IMR-90 (cell line): ENCODE data around the gene BMP4. TPM values are rescaled to one million over a fixed set of nuclear protein-coding genes. Genes with fewer than 3 reads are reported as not detected.

Experiments used
- ATAC-seq: fragments of 200-7000 bp; cut with Tn5 transposase; 2 replicates; pipeline ENCODE4 v1.9.1; 2020; ENCODE audit warnings: low read depth, mild to moderate bottlenecking, moderate library complexity
- BruUV-seq: library from RNA; stranded (reverse); fragments of 400-500 nt; replicated peaks from 2 replicates; lab custom pipeline; 2021; lab: Mats Ljungman, UMichigan
- CTCF ChIA-PET: fragments of 300-600 bp; formaldehyde crosslinking; extraction: SDS; loops from one replicate; lab custom pipeline; 2021; ENCODE audit warnings: antibody characterized with exemption; lab: Yijun Ruan, JAX
- POLR2A ChIA-PET: fragments of 300-600 bp; sonication (Branson Sonifier 250); formaldehyde crosslinking; loops from one replicate; lab custom pipeline; 2022; ENCODE audit warnings: antibody characterized with exemption; ENCODE audit not compliant: unreplicated experiment; lab: Charles Lee
- DNase-seq: peaks from one replicate; pipeline ENCODE4 v3.0.0; 2013
- H2AFZ ChIP-seq: replicated peaks from 2 replicates; pipeline ENCODE3; 2013; ENCODE audit warnings: low read length, mild to moderate bottlenecking; ENCODE audit not compliant: poor library complexity
- H2AK5ac ChIP-seq: 2 replicates; pipeline ENCODE4 v1.6.1; 2013; ENCODE audit warnings: low read depth, low read length, inconsistent platforms
- H2AK9ac ChIP-seq: replicated peaks from 2 replicates; pipeline ENCODE3; 2013; ENCODE audit warnings: mild to moderate bottlenecking, low read depth, low read length, moderate library complexity; ENCODE audit not compliant: poor library complexity
- H2BK120ac ChIP-seq: 2 replicates; pipeline ENCODE4 v1.6.1; 2013; ENCODE audit warnings: low read depth, low read length, inconsistent platforms
- H2BK15ac ChIP-seq: 3 replicates; pipeline ENCODE4 v1.6.1; 2013; ENCODE audit warnings: low read depth, low read length, inconsistent platforms
- H2BK20ac ChIP-seq: 2 replicates; pipeline ENCODE4 v1.6.1; 2013; ENCODE audit warnings: low read depth, mild to moderate bottlenecking, inconsistent platforms, low read length, moderate library complexity
- H2BK5ac ChIP-seq: 2 replicates; pipeline ENCODE4 v1.6.1; 2013; ENCODE audit warnings: mild to moderate bottlenecking, low read depth, low read length, inconsistent platforms; ENCODE audit not compliant: poor library complexity, severe bottlenecking
- H3K14ac ChIP-seq: replicated peaks from 2 replicates; pipeline ENCODE4 v1.6.1; 2013; ENCODE audit warnings: low read depth, low read length, inconsistent platforms
- H3K18ac ChIP-seq: 2 replicates; pipeline ENCODE4 v1.6.1; 2013; ENCODE audit warnings: low read depth, low read length, control low read depth
- H3K23ac ChIP-seq: 2 replicates; pipeline ENCODE4 v1.6.1; 2013; ENCODE audit warnings: low read depth, low read length, inconsistent platforms
- H3K27ac ChIP-seq: 2 replicates; pipeline ENCODE4 v1.5.1; 2013; ENCODE audit warnings: mild to moderate bottlenecking, control low read depth, low read length; ENCODE audit not compliant: insufficient read depth
- H3K27me3 ChIP-seq: 2 replicates; pipeline ENCODE4 v1.6.1; 2013; ENCODE audit warnings: low read length; ENCODE audit not compliant: control insufficient read depth, insufficient read depth
- H3K36me3 ChIP-seq: 2 replicates; pipeline ENCODE4 v1.6.1; 2013; ENCODE audit warnings: low read length, mixed read lengths; ENCODE audit not compliant: control insufficient read depth, insufficient read depth
- H3K4ac ChIP-seq: 2 replicates; pipeline ENCODE4 v1.6.1; 2013; ENCODE audit warnings: low read depth, low read length, inconsistent platforms
- H3K4me1 ChIP-seq: 2 replicates; pipeline ENCODE4 v1.6.1; 2013; ENCODE audit warnings: low read length, mixed read lengths; ENCODE audit not compliant: control insufficient read depth, insufficient read depth
- H3K4me2 ChIP-seq: 2 replicates; pipeline ENCODE4 v1.6.1; 2013; ENCODE audit warnings: low read depth, mild to moderate bottlenecking, control low read depth, low read length, moderate library complexity
- H3K4me3 ChIP-seq: 2 replicates; pipeline ENCODE4 v1.5.1; 2013; ENCODE audit warnings: low read depth, mild to moderate bottlenecking, control low read depth, low read length, moderate library complexity; ENCODE audit not compliant: insufficient read depth
- H3K56ac ChIP-seq: 2 replicates; pipeline ENCODE4 v1.6.1; 2013; ENCODE audit warnings: low read length, inconsistent platforms; ENCODE audit not compliant: insufficient read depth; ENCODE audit errors: extremely low read depth
- H3K79me1 ChIP-seq, 2 experiments: 2 replicates each; pipeline ENCODE4 v1.6.1; 2013; ENCODE audit warnings: low read length in 2 of 2, inconsistent platforms in 1 of 2, low read depth in 1 of 2
- H3K9ac ChIP-seq: 2 replicates; pipeline ENCODE4 v1.6.1; 2013; ENCODE audit warnings: low read depth, low read length, control low read depth
- H3K9me1 ChIP-seq: 2 replicates; pipeline ENCODE4 v1.6.1; 2013; ENCODE audit warnings: low read length, inconsistent platforms; ENCODE audit not compliant: insufficient read depth
- H3K9me3 ChIP-seq: 2 replicates; pipeline ENCODE4 v1.6.1; 2013; ENCODE audit warnings: low read length; ENCODE audit not compliant: control insufficient read depth, insufficient read depth
- H4K20me1 ChIP-seq: 2 replicates; pipeline ENCODE4 v1.6.1; 2013; ENCODE audit warnings: low read length, inconsistent platforms; ENCODE audit not compliant: insufficient read depth
- H4K5ac ChIP-seq: 2 replicates; pipeline ENCODE4 v1.6.1; 2013; ENCODE audit warnings: mild to moderate bottlenecking, low read depth, low read length, control low read depth
- H4K8ac ChIP-seq, 2 experiments: 2 replicates each; pipeline ENCODE4 v1.6.1; 2013; ENCODE audit warnings: low read depth in 2 of 2, low read length in 2 of 2, control low read depth in 1 of 2, inconsistent platforms in 1 of 2
- H4K91ac ChIP-seq: 2 replicates; pipeline ENCODE4 v1.6.1; 2013; ENCODE audit warnings: low read depth, low read length, inconsistent platforms; ENCODE audit not compliant: insufficient read depth
- BHLHE40 ChIP-seq: fragments of 150-350 bp; IDR thresholded peaks from 2 replicates; pipeline ENCODE4 v1.6.1; 2016; ENCODE audit warnings: mild to moderate bottlenecking, low read depth, low read length
- CEBPB ChIP-seq: IDR thresholded peaks from 2 replicates; pipeline ENCODE4 v1.6.1; 2012; ENCODE audit warnings: low read depth, low read length, improper control_type of control experiment
- WGBS, 2 experiments: methylation state at CpG; one replicate each; pipeline versions ENCODE4 v1.1.5 to v1.1.7; 2013; ENCODE audit warnings: missing lambda C conversion rate in 2 of 2; ENCODE audit not compliant: insufficient read length in 1 of 2; ENCODE audit errors: extremely low coverage in 2 of 2; 5-methylcytosine and 5-hydroxymethylcytosine counted together
- dilution Hi-C: fragments of 300-500 bp; cut with HindIII; formaldehyde crosslinking; loops from one replicate; pipeline ENCODE4 v1.14.3; 2018; ENCODE audit warnings: low sequenced_read_pairs; ENCODE audit not compliant: unreplicated experiment
- in situ Hi-C: fragments of 300-500 bp; cut with MboI; formaldehyde crosslinking; loops from 3 replicates; pipeline ENCODE4 v1.14.3; 2019; ENCODE audit warnings: low sequenced_read_pairs, inconsistent platforms, mixed read lengths
- intact Hi-C: fragments of 100-400 bp; cut with micrococcal nuclease; formaldehyde crosslinking; loops from 2 replicates; pipeline ENCODE4 v1.10.0; 2022
- polyA plus RNA-seq, 3 experiments: library from polyadenylated mRNA; depleted of rRNA; stranded (reverse); fragments of >200 nt; gene quantifications; 2 replicates each; pipeline ENCODE4 v1.2.3, GENCODE V29; 2012; ENCODE audit warnings: low replicate concordance in 1 of 3
- total RNA-seq: library from RNA; depleted of rRNA; stranded (reverse); fragments of >200 nt; gene quantifications from 2 replicates; pipeline ENCODE4 v1.2.3, GENCODE V29; 2012
- TF ChIP-seq, protein P1 (sequence below): conservative IDR thresholded peaks from 2 replicates; pipeline ENCODE4 v1.5.1; 2012; ENCODE audit warnings: mild to moderate bottlenecking, low read depth, low read length, improper control_type of control experiment

Gene BMP4
- total and polyA plus RNA-seq, 2 of the 4 experiments (the other 2 are of a cell fraction), result 3.4 to 4.2 TPM

DNA sequence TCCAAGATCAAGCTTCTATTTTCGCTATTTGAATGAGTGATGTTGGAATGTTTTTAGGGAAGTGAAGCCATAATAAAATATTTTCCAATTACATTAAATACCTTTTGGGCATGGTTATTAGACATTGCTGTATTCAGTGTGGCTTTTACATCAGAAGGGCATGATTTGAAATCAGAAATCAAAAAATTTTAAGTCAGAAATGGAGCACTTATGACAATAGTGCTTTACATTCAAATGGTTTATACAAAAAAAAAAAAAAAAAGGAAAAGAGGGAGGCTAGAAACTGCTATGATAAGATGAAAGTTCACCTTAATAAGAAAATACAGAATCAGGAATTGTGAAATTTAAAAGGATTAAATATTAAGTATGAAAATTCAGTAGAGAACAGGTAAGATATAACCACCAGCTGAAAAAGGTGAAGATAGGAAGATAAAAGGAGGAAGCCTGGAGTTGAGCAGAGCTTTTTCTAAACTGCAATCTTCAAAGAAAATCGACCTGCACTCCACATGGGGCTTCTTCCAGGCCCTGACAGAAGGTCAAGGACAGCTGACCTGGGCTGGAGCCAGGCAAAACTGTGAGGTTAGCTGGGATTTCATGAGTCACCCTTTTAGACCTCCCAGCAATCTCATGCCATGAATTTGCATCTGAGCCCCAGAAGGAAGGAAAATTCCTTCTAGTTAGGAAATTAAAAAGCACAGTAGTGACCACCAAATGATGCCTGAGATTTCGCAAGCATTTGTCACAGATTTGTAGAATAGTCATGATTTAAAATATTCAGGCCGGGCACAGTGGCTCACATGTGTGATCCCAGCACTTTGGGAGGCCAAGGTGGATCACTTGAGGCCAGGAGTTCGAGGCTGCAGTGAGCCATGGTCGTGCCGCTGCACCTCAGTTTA is 23.4 kb upstream of the BMP4 start:
- WGBS, 2 experiments, result 0% methylated on average over 1 of the region's 7 CpGs; no CpG with 5 or more reads in 1 of the 2 experiments
- Histone ChIP-seq H3K4me3 (no peak overlapping the region), H2BK5ac (no peak overlapping the region), H2AFZ (no peak overlapping the region), H4K8ac (no peak overlapping the region), H3K23ac (no peak overlapping the region), H3K36me3 (no peaks in the 10 kb centered on the region), H3K56ac (no peak overlapping the region), H2AK9ac (no peak overlapping the region), H3K9ac (no peak overlapping the region), H2AK5ac (no peak overlapping the region), H3K27ac (no peak overlapping the region), H2BK15ac (no peak overlapping the region), H3K18ac (no peak overlapping the region), H2BK20ac (no peak overlapping the region), H3K4ac (no peak overlapping the region), H3K9me3 (no peaks in the 10 kb centered on the region), H3K79me1 (no peaks in the 10 kb centered on the region), H3K4me2 (no peak overlapping the region), H3K4me1 (peaks cover 5% of the 10 kb centered on the region; the same call in 1 of the 2 replicates), H4K5ac (no peak overlapping the region), H3K14ac (no peak overlapping the region), H4K91ac (no peak overlapping the region), H3K9me1 (peaks cover 10% of the 10 kb centered on the region; the same call in 1 of the 2 replicates), H4K20me1 (no peaks in the 10 kb centered on the region), H2BK120ac (no peak overlapping the region), H3K27me3 (peaks cover 6% of the 10 kb centered on the region)
- ATAC-seq (peak; percentile 69), DNase-seq (peak; percentile 60)
- TF ChIP-seq, protein P1, sequence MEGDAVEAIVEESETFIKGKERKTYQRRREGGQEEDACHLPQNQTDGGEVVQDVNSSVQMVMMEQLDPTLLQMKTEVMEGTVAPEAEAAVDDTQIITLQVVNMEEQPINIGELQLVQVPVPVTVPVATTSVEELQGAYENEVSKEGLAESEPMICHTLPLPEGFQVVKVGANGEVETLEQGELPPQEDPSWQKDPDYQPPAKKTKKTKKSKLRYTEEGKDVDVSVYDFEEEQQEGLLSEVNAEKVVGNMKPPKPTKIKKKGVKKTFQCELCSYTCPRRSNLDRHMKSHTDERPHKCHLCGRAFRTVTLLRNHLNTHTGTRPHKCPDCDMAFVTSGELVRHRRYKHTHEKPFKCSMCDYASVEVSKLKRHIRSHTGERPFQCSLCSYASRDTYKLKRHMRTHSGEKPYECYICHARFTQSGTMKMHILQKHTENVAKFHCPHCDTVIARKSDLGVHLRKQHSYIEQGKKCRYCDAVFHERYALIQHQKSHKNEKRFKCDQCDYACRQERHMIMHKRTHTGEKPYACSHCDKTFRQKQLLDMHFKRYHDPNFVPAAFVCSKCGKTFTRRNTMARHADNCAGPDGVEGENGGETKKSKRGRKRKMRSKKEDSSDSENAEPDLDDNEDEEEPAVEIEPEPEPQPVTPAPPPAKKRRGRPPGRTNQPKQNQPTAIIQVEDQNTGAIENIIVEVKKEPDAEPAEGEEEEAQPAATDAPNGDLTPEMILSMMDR, result no peak
- 0 out of 2 replicates have a peak, but pooled peaks have one; percentile 15 for TF ChIP-seq BHLHE40
- peak; percentile 88 for TF ChIP-seq CEBPB
- ChIA-PET CTCF (no interaction called here), POLR2A (no interaction called here)
- in situ Hi-C loops (no loop called here), dilution Hi-C loops (no loop called here), intact Hi-C loops (no loop called here)
- BruUV-seq, result no TSS peak
